AG10803 (cell line): ENCODE data around the gene GALNT2.

Source experiments
- DNase-seq: peaks from one replicate; pipeline ENCODE4 v3.0.0; 2010; ENCODE audit warnings: low read depth
- H3K4me3 ChIP-seq: 2 replicates; pipeline ENCODE4 v1.5.1; 2011; ENCODE audit warnings: mild to moderate bottlenecking, low read length, control low read depth
- CTCF ChIP-seq: conservative IDR thresholded peaks from 2 replicates; pipeline ENCODE4 v1.5.1; 2011; ENCODE audit warnings: mild to moderate bottlenecking, low read length, control low read depth, inconsistent platforms

The GALNT2 gene

GRCh38 chr1:230330157-230330556, 263.1 kb downstream of the GALNT2 start:
- no peak for DNase-seq
- TF ChIP-seq CTCF = no peak
- no peak overlapping the region for H3K4me3 ChIP-seq
